GM12865 (cell line): ENCODE results near the gene SPCS3.
A peak's percentile ranks its signal among the peaks of the same experiment; 100 is the strongest.

Source experiments
- DNase-seq: peaks from one replicate; pipeline ENCODE4 v3.0.0; 2010; ENCODE audit warnings: low read depth
- H3K4me3 ChIP-seq: 2 replicates; pipeline ENCODE4 v1.5.1; 2011; ENCODE audit warnings: mild to moderate bottlenecking, low read depth, low read length, control low read depth
- CTCF ChIP-seq: IDR thresholded peaks from 2 replicates; pipeline ENCODE4 v1.5.1; 2011; ENCODE audit warnings: low read length, control low read depth, low read depth, inconsistent platforms; ENCODE audit not compliant: insufficient read depth; ENCODE audit errors: missing control alignments

The SPCS3 gene

GRCh38 chr4:176302283-176303275, 17.2 kb upstream of the SPCS3 start:
- no peak for DNase-seq
- H3K4me3 ChIP-seq = no peak overlapping the region
- no peak for TF ChIP-seq CTCF

GRCh38 chr4:176303938-176304337, 15.8 kb upstream of the SPCS3 start:
- H3K4me3 ChIP-seq = no peak overlapping the region
- TF ChIP-seq CTCF = no peak
- DNase-seq = no peak

GRCh38 chr4:176306837-176307665, 12.7 kb upstream of the SPCS3 start:
- DNase-seq = no peak
- no peak overlapping the region for H3K4me3 ChIP-seq
- no peak for TF ChIP-seq CTCF

- DNase-seq = no peak
- TF ChIP-seq CTCF = no peak
- no peak overlapping the region for H3K4me3 ChIP-seq
These were observed 12.2 kb upstream of the SPCS3 start for GRCh38 chr4:176307666-176307930.

GRCh38 chr4:176308441-176308840, 11.3 kb upstream of the SPCS3 start:
- TF ChIP-seq CTCF = no peak
- DNase-seq = peak; percentile 51
- H3K4me3 ChIP-seq = no peak overlapping the region

GRCh38 chr4:176309046-176309445, 10.7 kb upstream of the SPCS3 start:
- peak; percentile 87 for DNase-seq
- no peak overlapping the region for H3K4me3 ChIP-seq
- no peak for TF ChIP-seq CTCF
